ENCODE results near the gene RILPL1. TPM values are rescaled to one million over a fixed set of nuclear protein-coding genes. Genes with fewer than 3 reads are reported as not detected.

Gene RILPL1
- total and polyA plus RNA-seq, 12 donors: 12.9 to 42.9 (median 20.6) TPM

GRCh38 chr12:123506843-123507236 lies 26.7 kb downstream of the RILPL1 start:
- DNase-seq: no peak
- intact Hi-C loops (cut with DNase I): no loop called here
- Histone ChIP-seq H3K4me3 (no peak overlapping the region), H3K4me1 (replicated peaks in 1 of 2) (no peaks in the 10 kb centered on the region), H3K27me3 (no peaks in the 10 kb centered on the region), H3K9me3 (replicated peaks in 1 of 3) (no peaks in the 10 kb centered on the region), H3K36me3 (replicated peaks in 1 of 2) (no peaks in the 10 kb centered on the region), H3K27ac (no peak overlapping the region)
- TF ChIP-seq POLR2A (IDR thresholded peaks at IDR 0.05): no peak
- no peak for TF ChIP-seq CTCF (IDR thresholded peaks at IDR 0.05)
- WGBS, 4 donors: 92 to 96% (median 95%) methylated on average over 6 of the region's 6 CpGs

- 95 to 96% (median 96%) methylated on average over 13 to 17 of the region's 17 CpGs for WGBS, 4 donors
- no peaks in the 10 kb centered on the region for H3K9me3 ChIP-seq (replicated peaks in 1 of 3)
- DNase-seq: no peak
- TF ChIP-seq POLR2A (IDR thresholded peaks at IDR 0.05) (no peak), CTCF (IDR thresholded peaks at IDR 0.05) (no peak)
- intact Hi-C loops (cut with DNase I): no loop called here
- no peaks in the 10 kb centered on the region for H3K4me1 ChIP-seq (replicated peaks in 1 of 2)
- no peak overlapping the region for H3K27ac ChIP-seq
- H3K27me3 ChIP-seq: no peaks in the 10 kb centered on the region
- no peaks in the 10 kb centered on the region for H3K36me3 ChIP-seq (replicated peaks in 1 of 2)
- H3K4me3 ChIP-seq: no peak overlapping the region
Measured at GRCh38 chr12:123506059-123506842, 27.3 kb downstream of the RILPL1 start.

- no peak overlapping the region for H3K27ac ChIP-seq
- peaks cover 0 to 18% of the 10 kb centered on the region in 2 donors for H3K36me3 ChIP-seq (replicated peaks in 1 of 2)
- no peaks in the 10 kb centered on the region for H3K4me1 ChIP-seq (replicated peaks in 1 of 2)
- no peak overlapping the region for H3K4me3 ChIP-seq
- H3K27me3 ChIP-seq: no peaks in the 10 kb centered on the region
- DNase-seq: no peak
- no peaks in the 10 kb centered on the region for H3K9me3 ChIP-seq (replicated peaks in 1 of 3)
- TF ChIP-seq POLR2A (IDR thresholded peaks at IDR 0.05): no peak
- no peak for TF ChIP-seq CTCF (IDR thresholded peaks at IDR 0.05)
- 89 to 91% (median 90%) methylated on average over 12 of the region's 12 CpGs for WGBS, 4 donors
- intact Hi-C loops (cut with DNase I): no loop called here
Measured at GRCh38 chr12:123502163-123502704, 31.3 kb downstream of the RILPL1 start.

- H3K9me3 ChIP-seq (replicated peaks in 1 of 3): no peaks in the 10 kb centered on the region
- WGBS, 4 donors: 89 to 91% (median 90%) methylated on average over 16 of the region's 16 CpGs
- TF ChIP-seq POLR2A (IDR thresholded peaks at IDR 0.05) (no peak), CTCF (IDR thresholded peaks at IDR 0.05) (no peak)
Measured at GRCh38 chr12:123499332-123499731, 34.2 kb downstream of the RILPL1 start.

More at GRCh38 chr12:123499332-123499731, 34.2 kb downstream of the RILPL1 start:
- no peak overlapping the region for H3K4me3 ChIP-seq
- H3K36me3 ChIP-seq (replicated peaks in 1 of 2): peaks cover 0 to 27% of the 10 kb centered on the region in 2 donors
- no peaks in the 10 kb centered on the region for H3K27me3 ChIP-seq
- intact Hi-C loops (cut with DNase I): no loop called here
- H3K27ac ChIP-seq: no peak overlapping the region
- no peaks in the 10 kb centered on the region for H3K4me1 ChIP-seq (replicated peaks in 1 of 2)
- DNase-seq: no peak
